Gastroesophageal sphincter (tissue), 3 donors: Measurements from ENCODE around the gene CACNA1C.

Experiments used
- POLR2A ChIP-seq, 2 donors: fragments of 450-650 bp; IDR thresholded peaks; one replicate each; pipeline ENCODE4 v1.6.1; 2017; ENCODE audit warnings: antibody characterized with exemption in 2 of 2, mild to moderate bottlenecking in 2 of 2, moderate library complexity in 1 of 2
- TF ChIP-seq, protein P1 (sequence below), 4 experiments: fragments of 200-600 bp in 2 of 4; fragments of 450-650 bp in 2 of 4; sonication (generic) in 1 of 4; IDR thresholded peaks; one replicate each; pipeline ENCODE4 v1.5.1; 2017 to 2019; ENCODE audit warnings: antibody characterized with exemption in 4 of 4, mild to moderate bottlenecking in 2 of 4, moderate library complexity in 2 of 4

DNA sequence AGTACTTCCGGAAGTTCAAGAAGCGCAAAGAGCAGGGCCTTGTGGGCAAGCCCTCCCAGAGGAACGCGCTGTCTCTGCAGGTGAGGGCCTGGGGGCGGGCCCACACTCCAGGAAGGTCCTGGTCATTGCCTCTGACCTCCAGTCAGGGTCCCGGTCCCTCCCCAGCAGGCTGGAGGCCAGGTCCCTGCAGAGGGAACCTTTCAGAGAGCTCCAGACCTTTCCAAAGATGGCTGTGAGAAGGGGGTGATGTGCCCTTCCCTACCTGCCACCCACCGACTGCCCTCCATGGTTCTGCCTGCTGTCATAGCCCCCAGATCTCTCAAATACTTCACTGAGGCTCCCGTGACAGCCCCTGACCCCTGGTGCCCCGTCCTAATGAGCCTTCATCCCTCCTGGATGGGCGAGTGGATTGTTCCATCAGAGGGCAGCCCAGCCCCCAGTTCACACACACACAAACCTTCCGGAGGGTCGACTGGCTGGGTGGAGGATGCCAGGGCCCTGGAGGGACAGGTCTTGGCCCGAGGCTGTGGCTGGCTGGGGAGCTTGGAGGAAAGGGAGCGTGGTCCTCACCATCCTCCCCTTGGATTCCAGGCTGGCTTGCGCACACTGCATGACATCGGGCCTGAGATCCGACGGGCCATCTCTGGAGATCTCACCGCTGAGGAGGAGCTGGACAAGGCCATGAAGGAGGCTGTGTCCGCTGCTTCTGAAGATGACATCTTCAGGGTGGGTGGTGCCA, 624.5 kb downstream of the CACNA1C start:
- TF ChIP-seq, protein P1, sequence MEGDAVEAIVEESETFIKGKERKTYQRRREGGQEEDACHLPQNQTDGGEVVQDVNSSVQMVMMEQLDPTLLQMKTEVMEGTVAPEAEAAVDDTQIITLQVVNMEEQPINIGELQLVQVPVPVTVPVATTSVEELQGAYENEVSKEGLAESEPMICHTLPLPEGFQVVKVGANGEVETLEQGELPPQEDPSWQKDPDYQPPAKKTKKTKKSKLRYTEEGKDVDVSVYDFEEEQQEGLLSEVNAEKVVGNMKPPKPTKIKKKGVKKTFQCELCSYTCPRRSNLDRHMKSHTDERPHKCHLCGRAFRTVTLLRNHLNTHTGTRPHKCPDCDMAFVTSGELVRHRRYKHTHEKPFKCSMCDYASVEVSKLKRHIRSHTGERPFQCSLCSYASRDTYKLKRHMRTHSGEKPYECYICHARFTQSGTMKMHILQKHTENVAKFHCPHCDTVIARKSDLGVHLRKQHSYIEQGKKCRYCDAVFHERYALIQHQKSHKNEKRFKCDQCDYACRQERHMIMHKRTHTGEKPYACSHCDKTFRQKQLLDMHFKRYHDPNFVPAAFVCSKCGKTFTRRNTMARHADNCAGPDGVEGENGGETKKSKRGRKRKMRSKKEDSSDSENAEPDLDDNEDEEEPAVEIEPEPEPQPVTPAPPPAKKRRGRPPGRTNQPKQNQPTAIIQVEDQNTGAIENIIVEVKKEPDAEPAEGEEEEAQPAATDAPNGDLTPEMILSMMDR (IDR thresholded peaks at IDR 0.05) = no peak
- TF ChIP-seq POLR2A (IDR thresholded peaks at IDR 0.05) = no peak
